CD4-positive, alpha-beta T cell treated with Interleukin-15 for 4 hours (primary cell): ENCODE results near the gene TYK2.
"Not testable (repeated sequence)": the region's sequence is repeated elsewhere in the genome, so short reads cannot be mapped to it uniquely, and the experiment has no call there.

ENCODE experiments used
- DNase-seq: peaks from one replicate; pipeline ENCODE4 v3.0.0-alpha.2; 2020; ENCODE audit warnings: low spot score

Gene TYK2

DNA sequence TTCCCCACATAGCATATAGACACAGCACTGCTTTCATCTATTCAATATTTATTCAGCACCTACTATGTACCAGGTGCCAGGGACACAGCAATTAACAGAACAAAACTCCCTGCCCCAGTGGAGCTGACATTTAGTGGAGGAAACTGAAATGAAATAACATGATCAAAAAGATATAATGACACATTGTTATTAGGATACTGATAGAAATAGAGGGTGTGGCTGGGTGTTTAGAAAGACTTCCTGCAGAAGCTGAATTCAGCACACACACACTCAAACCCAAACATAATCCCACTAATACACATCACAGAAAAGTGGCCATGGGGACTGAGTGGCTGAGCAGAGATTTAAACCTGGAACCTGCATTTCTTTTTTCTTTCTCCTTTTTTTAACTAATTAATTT lies 26.7 kb upstream of the TYK2 start:
- peak; percentile 40 for DNase-seq

DNA sequence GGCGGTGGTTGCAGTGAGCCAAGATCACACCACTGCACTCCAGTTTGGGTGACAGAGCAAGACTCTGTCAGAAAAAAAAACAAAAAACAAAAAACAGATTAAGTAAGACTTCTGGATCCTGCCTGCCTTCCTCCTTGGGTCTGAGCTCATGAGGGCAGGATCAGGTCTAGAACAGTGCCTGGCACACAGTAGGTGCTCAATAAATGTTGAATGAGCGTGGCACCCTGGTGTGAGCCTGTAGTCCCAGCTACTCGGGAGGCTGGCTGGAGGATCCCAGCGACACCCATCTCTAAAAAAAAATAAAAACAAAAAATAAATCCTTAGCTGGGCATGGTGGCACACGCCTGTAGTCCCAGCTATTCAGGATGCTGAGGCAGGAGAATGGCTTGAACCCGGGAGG lies 25.8 kb upstream of the TYK2 start:
- no peak for DNase-seq

DNA sequence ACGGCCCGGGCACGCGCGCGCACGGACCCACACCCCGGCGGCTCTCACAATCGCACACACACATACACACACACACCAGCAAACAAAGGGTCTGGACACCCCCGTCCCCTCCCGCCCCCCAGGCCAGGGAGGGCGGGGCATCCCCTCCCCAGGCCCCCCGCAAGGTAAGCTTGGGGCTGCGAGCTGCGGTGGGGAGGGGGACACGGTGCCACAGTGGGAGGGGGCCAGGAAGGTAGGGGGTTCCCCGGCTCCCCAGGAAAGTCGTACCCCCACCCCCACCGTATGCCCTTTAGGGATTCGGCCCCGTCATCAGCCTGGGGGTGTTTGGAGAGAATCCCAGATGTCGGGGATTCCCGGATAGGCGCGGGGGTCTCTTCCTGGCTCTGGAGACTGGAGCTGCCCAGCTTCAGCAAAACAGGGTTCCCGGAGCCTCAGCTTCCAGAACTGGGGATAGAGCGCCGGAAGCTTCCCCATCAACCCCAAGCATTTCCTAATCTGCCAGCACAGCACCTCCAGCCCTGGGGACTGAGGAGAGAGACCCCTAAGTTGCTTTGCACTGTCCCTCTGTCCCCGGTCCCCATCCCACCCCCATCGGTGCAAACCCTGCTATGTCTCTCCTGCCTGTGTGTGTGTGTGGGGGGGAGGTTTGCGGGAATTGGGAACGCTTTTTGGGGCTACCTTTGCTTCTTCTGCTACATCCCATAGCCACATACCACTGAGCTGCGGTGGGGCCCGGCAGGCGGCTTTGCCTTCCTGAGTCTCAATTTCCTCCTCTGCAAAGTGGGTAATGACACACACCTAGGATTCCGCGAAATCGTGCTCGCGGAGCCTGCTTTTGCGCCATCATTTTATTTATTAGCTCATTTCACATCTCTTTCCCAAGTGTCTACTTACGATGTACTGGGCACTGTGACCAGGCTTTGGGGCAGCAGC lies 24.8 kb upstream of the TYK2 start:
- DNase-seq = peak; percentile 68

DNA sequence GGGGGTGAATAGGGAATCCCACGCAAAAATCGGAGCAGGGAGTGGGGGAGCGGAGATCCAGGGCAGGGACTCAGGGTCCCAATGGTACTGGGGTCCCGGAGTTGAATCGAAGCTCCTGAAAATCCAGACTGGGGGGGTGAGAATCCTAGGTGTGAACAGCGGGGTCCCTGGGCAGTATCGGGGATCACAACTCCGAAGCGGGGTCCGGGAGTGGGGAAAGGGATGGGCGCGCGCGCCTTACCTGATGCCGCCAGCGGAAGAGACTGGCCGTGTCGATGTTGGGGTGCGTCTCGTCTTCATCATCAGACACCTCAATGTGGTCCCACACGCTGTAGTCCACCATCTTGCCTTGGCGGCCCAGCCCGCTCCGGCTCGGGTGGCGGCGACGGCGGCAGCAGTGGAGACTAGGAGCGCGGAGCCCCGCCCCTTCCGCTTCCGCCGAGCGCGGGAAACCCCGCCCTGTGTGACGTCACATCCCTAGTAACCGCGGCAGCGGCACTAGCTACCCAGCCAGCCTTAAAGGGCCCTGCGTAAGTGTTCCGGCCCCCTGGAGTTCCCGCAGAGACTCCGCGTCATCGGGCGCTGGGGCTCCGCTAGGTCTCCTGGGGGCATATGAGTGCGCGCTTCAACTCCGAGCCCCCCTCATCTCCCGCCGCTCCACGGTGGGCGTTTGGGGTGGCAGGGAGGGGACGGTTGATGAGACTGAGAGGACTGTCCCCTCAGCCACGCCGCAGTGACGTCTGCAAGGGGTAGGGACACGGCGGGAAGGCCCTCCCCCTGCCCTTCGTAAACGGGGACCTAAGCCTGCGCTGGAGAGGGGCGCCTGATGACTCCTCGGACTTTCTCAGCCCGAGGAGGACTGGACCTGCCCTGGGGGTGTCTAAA lies 23.0 kb upstream of the TYK2 start, which contains the start of gene CDC37:
Gene CDC37 (minus strand): TSS at position 406 of the 885 bp plus-strand sequence. CDS start 63 bp downstream, at position 343.
- peak; percentile 97 for DNase-seq

DNA sequence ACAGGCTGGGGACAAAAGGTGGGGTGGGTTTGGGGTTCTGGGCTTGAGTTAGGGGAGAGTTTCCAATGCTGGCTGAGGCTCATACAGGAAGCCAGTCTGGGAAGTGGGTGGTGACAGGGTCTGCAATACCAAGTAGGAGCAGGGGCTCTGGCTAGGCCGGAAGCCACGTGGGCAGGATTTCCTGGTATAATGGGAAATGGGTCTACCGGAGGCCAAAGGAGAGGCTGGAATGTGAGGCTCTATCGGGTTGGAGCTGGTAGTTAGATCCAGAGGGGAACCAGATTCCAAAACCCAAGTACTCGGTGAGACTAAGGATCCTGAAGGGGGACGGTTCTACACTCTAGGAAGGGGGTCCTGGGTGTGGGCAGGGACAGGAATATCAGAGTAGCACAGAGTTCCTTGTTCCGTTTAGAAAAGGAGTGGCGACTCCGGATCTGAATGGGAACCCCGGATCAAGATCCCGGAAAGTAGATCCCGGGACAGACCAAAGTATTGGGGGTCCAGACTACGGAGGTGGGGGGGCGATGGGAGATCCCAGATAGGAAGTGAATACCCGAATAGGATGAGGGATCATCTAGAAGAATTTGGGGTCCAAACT lies 22.2 kb upstream of the TYK2 start:
- DNase-seq = no peak

DNA sequence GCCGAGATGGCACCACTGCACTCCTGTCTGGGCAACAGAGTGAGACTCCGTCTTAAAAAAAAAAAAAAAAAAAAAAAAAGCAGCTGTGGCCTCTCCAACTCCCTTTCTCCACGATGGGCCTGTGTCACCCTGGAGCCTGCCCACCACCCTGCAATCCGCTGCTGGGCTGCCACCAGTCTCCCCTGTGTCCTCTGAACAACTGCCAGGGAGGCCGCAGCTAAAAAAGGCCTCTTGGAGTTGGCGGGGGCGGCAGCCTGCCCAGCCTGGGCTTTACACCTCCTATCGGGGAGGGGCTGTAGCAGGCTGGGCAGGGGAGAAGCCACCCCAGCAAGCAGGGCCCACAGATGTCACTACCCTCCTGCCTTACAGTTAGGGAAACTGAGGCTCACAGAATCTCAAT lies 19.5 kb upstream of the TYK2 start:
- no peak for DNase-seq

DNA sequence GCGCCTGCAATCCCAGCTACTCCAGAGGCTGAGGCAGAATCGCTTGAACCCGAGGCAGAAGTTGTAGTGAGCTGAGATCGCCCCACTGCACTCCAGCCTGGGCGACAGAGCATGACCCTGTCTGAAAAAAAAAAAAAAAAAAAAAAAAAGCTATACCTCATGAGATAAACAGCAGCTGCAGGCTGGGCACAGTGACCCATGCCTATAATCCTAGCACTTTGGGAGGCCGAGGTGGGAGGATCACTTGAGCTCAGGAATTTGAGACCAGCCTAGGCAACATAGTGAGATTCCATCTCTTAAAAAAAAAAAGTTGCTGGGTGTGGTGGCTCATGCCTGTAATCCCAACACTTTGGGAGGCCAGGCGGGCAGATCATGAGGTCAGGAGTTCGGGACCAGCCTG lies 19.0 kb upstream of the TYK2 start:
- DNase-seq = not testable (repeated sequence)

DNA sequence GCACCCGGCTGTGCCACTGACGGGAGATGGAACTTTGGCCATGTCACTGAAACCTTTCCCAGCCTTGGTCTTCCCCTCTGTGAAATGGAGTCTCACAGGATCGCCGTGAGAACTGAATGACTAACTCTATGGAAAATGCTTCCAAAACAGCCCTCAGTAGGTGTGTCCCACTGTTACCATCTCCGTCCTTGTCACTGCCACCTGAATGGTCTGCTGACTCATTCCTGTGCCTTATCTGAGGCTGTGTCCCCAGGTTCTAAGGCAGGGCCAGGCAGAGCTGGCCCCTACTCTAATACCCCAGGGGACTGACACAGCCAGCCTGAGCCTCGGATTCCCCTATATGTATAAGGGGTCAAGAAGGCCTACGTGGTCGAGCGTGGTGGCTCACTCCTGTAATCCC lies 18.4 kb upstream of the TYK2 start:
- DNase-seq = no peak

DNA sequence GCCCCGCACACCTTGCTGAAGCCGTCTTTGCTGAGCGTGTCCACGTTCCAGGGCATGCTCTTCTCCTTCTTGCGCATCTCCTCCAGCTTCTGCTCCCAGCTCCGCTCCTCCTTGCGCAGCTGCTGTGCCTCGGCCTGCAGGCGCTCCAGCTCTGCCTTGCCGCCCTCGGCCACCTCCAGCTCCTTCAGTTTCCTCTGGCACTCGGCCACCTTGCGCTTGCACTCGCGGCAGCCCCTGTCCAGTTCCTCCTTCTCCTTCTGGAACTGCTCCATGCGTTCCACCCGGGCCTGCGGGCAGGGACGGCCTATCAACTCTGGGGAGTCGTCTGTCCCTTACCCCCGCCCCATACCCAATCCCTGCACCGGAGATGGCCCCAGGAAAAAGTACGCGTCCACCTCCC lies 15.5 kb upstream of the TYK2 start:
- DNase-seq = no peak

DNA sequence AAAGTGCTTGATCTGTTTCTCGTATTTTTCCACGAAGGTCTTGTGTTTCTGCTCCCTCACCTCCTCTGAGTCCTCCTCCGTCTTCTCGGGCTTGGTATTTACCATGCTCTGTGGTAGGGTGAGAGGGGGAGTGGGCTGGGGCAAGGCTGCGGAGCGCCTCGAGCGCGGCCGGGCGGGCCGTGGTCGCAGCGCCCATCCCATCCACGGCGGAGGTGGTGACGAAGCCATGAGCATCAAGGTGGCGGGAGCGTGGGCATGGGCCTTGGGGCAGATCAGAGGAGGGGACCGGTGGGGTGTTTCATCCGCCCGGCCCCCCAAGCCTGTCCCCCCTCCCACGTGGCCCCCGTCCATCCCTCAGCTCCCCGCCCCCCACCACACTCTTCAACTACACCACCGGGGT lies 15.1 kb upstream of the TYK2 start:
- DNase-seq = no peak

DNA sequence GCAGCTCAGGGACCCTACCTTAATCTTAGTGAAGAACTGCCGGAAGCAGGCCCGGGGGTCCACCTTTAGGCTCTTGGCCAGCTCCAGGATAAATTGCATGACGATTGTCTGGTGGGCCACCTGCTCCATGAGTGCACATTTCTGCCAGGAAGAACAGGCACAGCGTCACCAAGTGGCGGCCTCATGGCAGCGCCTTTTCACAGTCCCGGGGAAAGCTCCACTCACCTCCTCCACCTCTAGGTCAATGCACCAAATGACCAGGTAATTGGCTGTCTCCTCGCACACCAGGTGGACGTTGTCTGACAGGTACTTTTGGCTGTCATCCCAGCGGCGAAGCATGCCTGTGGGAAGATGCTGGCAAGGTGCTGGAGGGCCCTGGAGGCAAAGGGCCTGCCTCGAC lies 14.6 kb upstream of the TYK2 start:
- DNase-seq = no peak

DNA sequence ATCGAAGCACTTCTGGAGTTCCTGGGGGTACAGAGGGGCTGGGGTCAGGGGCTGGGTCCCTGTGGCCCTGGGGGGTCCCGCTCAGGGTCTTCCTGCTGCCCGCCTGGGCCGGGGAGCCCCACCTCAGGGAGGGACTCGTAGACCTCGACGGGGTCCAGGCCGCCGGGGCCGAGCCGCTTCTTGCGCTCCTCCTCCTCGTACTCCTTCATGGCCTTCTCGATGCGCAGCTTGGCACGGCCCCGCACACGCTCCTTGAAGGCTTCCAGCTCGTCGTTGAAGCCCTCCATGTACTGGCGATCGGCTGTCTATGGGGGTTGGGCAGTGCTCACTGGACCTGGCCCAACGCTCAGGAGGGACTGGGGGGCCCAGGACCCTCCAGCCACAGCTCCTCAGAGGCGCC lies 12.8 kb upstream of the TYK2 start:
- DNase-seq = no peak

DNA sequence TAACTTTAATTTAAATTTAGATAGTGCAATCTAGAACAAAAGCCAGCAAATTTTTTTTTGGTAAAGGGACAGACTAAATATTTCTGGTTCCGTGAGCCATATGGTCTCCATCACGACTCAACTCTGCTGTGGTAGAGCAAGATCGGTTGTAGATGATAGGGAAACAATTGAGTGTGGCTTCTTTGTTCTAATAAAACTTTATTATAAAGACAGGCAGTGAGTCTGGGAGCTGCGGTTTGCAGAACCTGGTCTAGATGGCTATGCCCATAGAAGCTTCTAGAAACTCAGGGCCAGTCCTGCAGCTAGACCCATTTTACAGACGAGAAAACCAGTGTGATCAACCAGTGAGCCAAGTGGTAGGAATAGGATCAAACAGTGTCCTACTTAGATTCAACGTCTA lies 11.7 kb upstream of the TYK2 start:
- no peak for DNase-seq

DNA sequence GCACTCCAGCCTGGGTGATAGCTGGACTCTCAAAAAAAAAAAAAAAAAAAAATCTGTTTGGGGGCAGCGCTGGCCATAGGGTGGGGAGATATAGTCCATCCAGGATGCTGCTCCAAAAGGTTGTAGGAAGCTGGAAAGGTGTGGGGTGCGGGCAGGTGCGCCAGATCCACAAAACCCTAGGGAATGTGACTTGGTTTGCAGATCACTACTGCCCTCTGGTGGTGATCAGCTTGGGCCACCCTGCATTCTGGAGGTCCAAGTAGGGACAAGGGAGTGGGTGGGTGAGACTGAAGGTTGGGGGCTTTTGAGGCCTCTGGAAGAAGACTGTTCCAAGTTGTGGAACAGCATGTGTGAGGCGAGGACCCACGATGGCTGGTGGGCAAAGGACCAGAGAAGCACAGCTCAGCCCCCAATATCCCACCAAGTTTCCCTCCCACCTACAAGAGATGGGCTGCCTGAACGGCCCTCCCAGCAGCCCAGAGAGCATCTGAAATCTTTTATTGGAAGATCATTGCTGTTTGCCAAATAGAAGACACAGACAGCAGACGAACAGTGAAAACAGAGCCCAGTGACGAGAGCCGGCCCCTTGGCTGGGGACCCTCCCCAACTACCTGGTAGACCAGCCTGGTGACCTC lies 10.4 kb upstream of the TYK2 start:
- DNase-seq = peak; percentile 69

DNA sequence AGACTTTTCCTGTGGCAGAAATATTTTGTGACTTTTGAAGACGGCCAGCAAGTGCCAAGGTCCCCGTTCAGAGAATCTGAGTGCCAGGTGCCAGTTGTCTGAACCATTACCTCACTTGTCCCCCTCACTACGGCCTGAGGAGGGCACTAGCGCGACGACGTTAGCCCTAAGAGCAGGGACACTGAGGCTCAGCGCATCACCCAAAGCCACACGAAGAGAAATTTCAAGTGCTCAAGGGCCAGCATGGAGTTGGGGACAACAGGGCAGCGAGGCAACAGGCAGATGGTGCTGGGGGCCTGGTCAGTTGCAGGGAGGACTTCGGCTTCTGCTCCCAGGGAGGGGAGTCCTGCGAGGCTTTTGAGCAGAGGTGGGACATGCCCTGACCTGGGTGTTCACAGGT lies 9.5 kb upstream of the TYK2 start:
- no peak for DNase-seq

DNA sequence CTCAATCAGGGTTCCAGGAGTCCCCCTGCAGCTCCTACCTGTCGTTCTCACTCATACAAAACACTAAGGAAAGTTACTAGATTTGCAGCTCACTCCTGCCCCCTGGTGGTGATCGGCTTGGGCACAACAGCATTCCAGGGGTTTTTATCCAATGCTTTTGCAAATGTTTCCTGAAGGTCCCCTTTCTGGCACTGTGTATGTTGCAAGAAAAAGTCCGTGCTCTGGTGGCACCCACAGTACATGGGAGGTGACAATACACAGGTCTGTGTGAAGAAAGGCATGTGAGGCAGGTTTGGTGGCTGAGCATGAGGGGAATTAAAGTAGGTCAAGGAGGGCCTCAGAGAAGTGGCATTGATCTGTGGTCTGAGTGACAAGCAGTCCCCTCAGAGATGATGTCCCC lies 8.6 kb upstream of the TYK2 start:
- peak; percentile 79 for DNase-seq

DNA sequence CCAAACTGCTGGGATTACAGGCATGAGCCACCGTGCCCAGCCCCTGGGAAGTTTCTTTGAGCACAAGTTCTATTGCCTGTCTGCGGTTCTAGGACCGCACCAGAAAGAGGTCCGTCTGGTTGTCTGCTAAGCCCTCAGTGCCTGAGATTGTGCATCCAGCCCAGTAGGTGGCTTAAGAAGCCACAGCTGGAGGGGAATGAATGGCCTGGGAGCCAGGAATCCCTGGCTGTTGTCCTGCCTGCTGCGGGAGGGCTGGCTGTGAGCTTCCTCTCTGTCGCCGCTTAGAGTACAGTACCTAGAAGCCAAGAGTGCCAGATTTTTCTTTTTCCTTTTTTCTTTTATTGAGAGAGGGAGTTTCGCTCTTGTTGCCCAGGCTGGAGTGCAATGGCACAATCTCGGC lies 4.2 kb upstream of the TYK2 start:
- DNase-seq = no peak

DNA sequence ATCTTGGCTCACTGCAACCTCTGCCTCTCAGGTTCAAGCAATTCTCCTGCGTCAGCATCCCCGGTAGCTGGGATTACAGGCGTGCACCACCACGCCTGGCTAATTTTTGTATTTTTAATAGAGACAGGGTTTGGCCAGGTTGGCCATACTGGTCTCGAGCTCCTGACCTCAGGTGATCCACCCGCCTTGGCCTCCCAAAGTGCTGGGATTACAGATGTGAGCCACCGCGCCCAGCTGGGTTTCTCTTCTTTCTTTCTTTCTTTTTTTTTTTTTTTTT lies 2.8 kb upstream of the TYK2 start:
- not testable (repeated sequence) for DNase-seq

DNA sequence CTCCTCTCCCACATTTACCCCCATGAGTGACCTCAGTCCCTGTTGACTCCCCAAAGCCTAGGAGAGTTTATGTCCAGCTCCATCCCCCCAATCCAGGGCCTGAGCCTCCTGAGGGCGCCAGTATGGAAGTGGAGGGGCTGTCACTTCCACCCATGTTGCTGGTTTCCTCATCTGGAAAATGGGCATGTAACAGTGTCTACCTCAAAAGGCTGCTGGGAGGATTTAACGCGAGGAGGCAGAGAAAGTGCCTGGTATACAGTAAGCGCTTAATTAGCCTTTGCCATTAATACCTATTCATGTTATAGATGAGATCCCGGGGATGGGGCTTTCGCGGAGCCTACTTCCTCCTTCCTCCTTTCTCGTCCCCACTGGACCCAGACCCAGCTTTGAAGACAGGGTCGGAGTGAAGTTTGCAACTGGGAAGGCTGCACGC lies 476 bp downstream of the TYK2 start:
- no peak for DNase-seq

DNA sequence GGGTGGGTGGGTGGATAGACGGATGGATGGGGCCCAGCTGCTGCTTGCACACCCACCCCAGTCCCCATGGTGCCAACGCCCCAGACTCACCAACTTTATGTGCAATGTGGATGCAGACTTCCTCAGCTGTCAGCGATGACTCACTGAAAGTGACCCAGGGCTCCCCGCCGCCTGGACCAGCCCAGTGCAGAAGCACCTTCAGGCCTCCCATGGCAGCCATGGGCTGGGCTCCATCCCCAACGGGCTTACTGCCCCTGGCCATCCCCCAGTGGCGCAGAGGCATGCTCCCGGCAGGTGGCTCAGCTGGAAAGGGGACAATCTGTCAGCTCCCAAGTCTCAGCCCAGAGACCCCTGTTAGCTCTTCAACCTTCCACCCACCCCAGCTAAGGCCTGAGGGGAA lies 2.2 kb downstream of the TYK2 start:
- DNase-seq = no peak

DNA sequence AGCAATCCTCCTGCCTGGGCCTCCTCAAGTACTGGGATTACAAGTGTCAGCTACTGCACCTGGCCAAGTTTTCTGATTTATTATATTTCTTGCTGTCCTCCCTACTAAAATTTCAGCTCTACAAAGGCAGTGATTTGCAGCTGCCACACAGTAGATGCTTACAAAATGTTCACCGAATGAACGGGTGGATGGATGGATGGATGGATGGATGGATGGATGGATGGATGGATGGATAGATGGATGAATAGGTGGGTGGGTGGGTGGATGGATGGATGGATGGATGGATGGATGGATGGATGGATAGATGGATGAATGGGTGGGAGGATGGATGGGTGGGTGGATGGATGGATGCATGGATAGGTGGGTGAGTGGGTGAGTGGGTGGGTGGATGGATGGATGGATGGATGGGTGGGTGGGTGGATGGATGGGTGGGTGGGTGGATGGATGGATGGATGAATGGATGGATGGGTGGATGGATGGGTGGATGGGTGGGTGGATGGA lies 3.2 kb downstream of the TYK2 start:
- DNase-seq = not testable (repeated sequence)

DNA sequence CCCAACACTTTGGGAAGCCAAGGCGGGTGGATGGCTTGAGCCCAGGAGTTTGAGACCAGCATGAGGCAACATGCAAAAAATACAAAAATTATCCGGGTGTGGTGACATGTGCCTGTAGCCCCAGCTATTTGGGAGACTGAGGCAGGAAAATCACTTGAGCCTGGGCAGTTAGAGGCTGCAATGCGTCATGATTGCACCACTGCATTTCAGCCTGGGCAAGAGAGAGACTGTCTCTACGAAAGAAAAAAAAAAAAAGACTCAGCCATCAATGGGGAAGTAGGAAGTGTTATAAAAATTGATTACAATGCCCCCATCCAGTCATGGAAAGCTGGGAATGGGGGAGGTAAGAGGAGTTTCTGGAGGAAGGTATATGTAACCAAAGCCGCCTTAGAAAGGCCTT lies 5.4 kb downstream of the TYK2 start:
- no peak for DNase-seq
